Astrocyte of the spinal cord (primary cell): ENCODE data around the gene ANTXR1.

Source experiments
- DNase-seq: peaks from one replicate; pipeline ENCODE4 v3.0.0; 2011; ENCODE audit warnings: low read depth, low spot score
- H3K4me3 ChIP-seq: 2 replicates; pipeline ENCODE4 v1.5.1; 2011; ENCODE audit warnings: low read depth, mild to moderate bottlenecking, low read length, moderate library complexity
- in situ Hi-C: cut with HindIII; loops from 2 replicates; pipeline ENCODE4 v1.10.0; 2017; ENCODE audit warnings: low sequenced_read_pairs
- TF ChIP-seq, protein P1 (sequence below): IDR thresholded peaks from 2 replicates; pipeline ENCODE4 v1.5.1; 2012; ENCODE audit warnings: low read depth, mild to moderate bottlenecking, low read length, inconsistent platforms

Gene ANTXR1

DNA sequence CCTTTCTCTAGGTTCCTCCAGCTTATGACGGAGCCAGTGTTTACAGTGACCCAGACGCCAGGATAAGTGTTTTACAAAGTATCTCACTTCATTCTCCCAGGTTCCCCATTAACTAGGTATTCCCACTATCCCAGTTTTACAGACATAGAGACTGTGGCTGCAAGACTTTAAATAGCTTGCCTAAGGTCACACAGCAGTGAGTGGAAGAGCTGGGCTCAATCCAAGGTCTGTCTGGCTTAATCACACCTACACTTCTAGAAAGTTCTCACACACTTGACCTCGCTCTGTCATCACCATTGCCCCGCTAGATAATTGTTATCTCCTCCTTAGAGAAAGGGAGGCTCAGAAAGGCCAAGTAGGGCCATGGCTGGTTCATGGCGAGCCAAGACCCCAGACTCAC lies 110.2 kb downstream of the ANTXR1 start:
- in situ Hi-C loops: no loop called here
- TF ChIP-seq, protein P1, sequence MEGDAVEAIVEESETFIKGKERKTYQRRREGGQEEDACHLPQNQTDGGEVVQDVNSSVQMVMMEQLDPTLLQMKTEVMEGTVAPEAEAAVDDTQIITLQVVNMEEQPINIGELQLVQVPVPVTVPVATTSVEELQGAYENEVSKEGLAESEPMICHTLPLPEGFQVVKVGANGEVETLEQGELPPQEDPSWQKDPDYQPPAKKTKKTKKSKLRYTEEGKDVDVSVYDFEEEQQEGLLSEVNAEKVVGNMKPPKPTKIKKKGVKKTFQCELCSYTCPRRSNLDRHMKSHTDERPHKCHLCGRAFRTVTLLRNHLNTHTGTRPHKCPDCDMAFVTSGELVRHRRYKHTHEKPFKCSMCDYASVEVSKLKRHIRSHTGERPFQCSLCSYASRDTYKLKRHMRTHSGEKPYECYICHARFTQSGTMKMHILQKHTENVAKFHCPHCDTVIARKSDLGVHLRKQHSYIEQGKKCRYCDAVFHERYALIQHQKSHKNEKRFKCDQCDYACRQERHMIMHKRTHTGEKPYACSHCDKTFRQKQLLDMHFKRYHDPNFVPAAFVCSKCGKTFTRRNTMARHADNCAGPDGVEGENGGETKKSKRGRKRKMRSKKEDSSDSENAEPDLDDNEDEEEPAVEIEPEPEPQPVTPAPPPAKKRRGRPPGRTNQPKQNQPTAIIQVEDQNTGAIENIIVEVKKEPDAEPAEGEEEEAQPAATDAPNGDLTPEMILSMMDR: no peak
- H3K4me3 ChIP-seq: no peak overlapping the region
- no peak for DNase-seq

GRCh38 chr2:69124343-69124742 lies 111.4 kb downstream of the ANTXR1 start:
- in situ Hi-C loops: no loop called here
- no peak for DNase-seq
- TF ChIP-seq, protein P1: no peak

GRCh38 chr2:69125816-69126215 lies 112.8 kb downstream of the ANTXR1 start:
- DNase-seq: no peak
- TF ChIP-seq, protein P1: no peak
- no peak overlapping the region for H3K4me3 ChIP-seq
- in situ Hi-C loops: no loop called here

More at GRCh38 chr2:69124343-69124742, 111.4 kb downstream of the ANTXR1 start:
- no peak overlapping the region for H3K4me3 ChIP-seq

- no peak for DNase-seq
- H3K4me3 ChIP-seq: no peak overlapping the region
- in situ Hi-C loops: no loop called here
- TF ChIP-seq, protein P1: no peak
Measured at GRCh38 chr2:69126341-69126740, 113.4 kb downstream of the ANTXR1 start.

GRCh38 chr2:69131452-69131851 lies 118.5 kb downstream of the ANTXR1 start:
- in situ Hi-C loops: no loop called here
- TF ChIP-seq, protein P1: no peak

DNA sequence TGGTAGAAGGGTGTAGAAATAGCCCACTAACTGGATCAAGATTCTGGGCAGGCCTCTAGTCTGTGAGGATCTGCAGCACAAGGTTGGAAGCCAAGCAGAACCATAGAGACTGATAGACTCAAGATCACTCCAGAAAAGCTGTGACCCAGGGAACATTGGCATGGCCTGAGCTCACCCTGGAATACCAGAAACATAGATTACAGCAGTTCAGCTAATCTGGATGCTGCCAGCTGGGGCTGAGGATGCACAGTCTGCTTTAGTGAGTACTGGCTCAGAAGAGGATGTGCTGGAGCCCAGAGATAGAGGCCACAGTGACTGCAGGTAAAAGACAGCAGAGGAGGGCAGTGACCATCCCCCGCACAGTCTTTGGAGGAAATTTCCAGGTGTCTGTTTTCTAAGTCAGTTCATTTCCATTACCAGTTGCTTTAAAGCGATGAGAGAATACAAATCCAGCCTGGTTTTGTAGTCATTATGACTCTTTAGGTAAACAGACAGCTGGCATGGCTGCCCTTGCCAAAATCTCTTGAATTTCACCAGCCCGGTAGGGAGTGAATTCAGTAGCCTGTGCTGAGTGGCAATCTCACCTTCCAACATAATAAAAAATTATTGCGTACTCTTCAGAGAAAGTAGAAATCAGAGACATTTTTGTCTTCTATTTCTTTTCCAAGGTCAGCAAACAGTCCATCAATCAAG lies 119.2 kb downstream of the ANTXR1 start:
- TF ChIP-seq, protein P1: no peak
- in situ Hi-C loops: no loop called here
- no peak overlapping the region for H3K4me3 ChIP-seq
- DNase-seq: no peak

More at GRCh38 chr2:69131452-69131851, 118.5 kb downstream of the ANTXR1 start:
- DNase-seq: no peak
- no peak overlapping the region for H3K4me3 ChIP-seq
